Body of pancreas (tissue), 4 donors: Measurements from ENCODE around the gene ATP6V0A1.

Source experiments
- CTCF ChIP-seq, 7 experiments: fragments of 450-650 bp in 4 of 7; fragments of 200-600 bp in 3 of 7; sonication (generic) in 3 of 7; IDR thresholded peaks; one replicate each; pipeline ENCODE4 v1.5.1; 2016 to 2019; ENCODE audit warnings: antibody characterized with exemption in 7 of 7
- POLR2A ChIP-seq, 3 donors: fragments of 450-650 bp; IDR thresholded peaks; one replicate each; pipeline ENCODE4 v1.6.1; 2016; ENCODE audit warnings: antibody characterized with exemption in 3 of 3, mild to moderate bottlenecking in 2 of 3

- TF ChIP-seq CTCF (IDR thresholded peaks at IDR 0.05), result no peak
- no peak for TF ChIP-seq POLR2A (IDR thresholded peaks at IDR 0.05)
Observed at GRCh38 chr17:42429726-42430447, 28.8 kb upstream of the ATP6V0A1 start.
